Psoas muscle (tissue), 8 donors: ENCODE measurements around the gene FAM76B. TPM values are rescaled to one million over a fixed set of nuclear protein-coding genes. Genes with fewer than 3 reads are reported as not detected.

Experiments
- ATAC-seq, 4 donors: fragments of 200-7000 bp; cut with Tn5 transposase; one replicate each; pipeline ENCODE4 v1.9.1; 2020; ENCODE audit warnings: moderate library complexity in 3 of 4, mild to moderate bottlenecking in 2 of 4
- DNase-seq, 2 donors: peaks; one replicate each; pipeline ENCODE4 v3.0.0-alpha.2; 2020
- H3K27ac ChIP-seq: fragments of 200-600 bp; one replicate; pipeline ENCODE4 v1.8.0; 2022
- H3K27me3 ChIP-seq, 3 donors: fragments of 200-600 bp in 1 of 3; one replicate each; pipeline versions ENCODE4 v1.6.1 to v1.8.0; 2013 to 2022; ENCODE audit warnings: low read length in 2 of 3, mild to moderate bottlenecking in 2 of 3, moderate library complexity in 1 of 3; ENCODE audit not compliant: insufficient read depth in 3 of 3
- H3K36me3 ChIP-seq, 2 donors: fragments of 200-600 bp in 1 of 2; one replicate each; pipeline versions ENCODE4 v1.6.1 to v1.8.0; 2013 to 2022; ENCODE audit warnings: low read depth in 1 of 2, mild to moderate bottlenecking in 1 of 2, moderate library complexity in 1 of 2; ENCODE audit not compliant: insufficient read depth in 1 of 2
- H3K4me1 ChIP-seq: fragments of 200-600 bp; one replicate; pipeline ENCODE4 v1.8.0; 2022
- H3K4me3 ChIP-seq: fragments of 200-600 bp; one replicate; pipeline ENCODE4 v1.8.0; 2022; ENCODE audit warnings: mild to moderate bottlenecking
- H3K9me3 ChIP-seq: fragments of 200-600 bp; one replicate; pipeline ENCODE4 v1.8.0; 2022
- CTCF ChIP-seq: fragments of 200-600 bp; IDR thresholded peaks from one replicate; pipeline ENCODE4 v1.8.0; 2022; ENCODE audit warnings: antibody characterized with exemption
- WGBS, 3 donors: extraction: QIAGEN DNeasy Blood & Tissue Kit; methylation state at CpG; one replicate each; pipeline versions ENCODE4 v1.1.6 to v1.1.7; 2013; 5-methylcytosine and 5-hydroxymethylcytosine counted together
- intact Hi-C, 2 donors: fragments of 100-400 bp; cut with DNase I; formaldehyde crosslinking; loops; one replicate each; pipeline versions ENCODE4 v1.11.0 to v1.14.2; 2022
- polyA plus RNA-seq, 3 donors: library from polyadenylated mRNA; stranded (reverse); fragments of 200-250 nt; gene quantifications; one replicate each; pipeline ENCODE4 v1.2.3, GENCODE V29; 2013
- total RNA-seq, 4 donors: library from RNA; stranded (reverse); fragmentation: NEBNext Ultra II Directional in 2 of 4; extraction: Animal tissue kit (Norgen Biotek cat#: 25700) in 2 of 4; gene quantifications; one replicate each; pipeline versions ENCODE4 v1.2.1 to v1.2.4, GENCODE V29; 2021 to 2023
- donor health status: healthy with polysubstance abuse.
- donor health status: DM: no; HTN: no; CAD: no; lungs with moderate emphysema.
- donor health status: Bipolar disorder and iron deficiency.
- donor health status: healthy.
- donor health status: DM: yes; HTN: yes; CAD: no.
- donor health status: DM: no; HTN: no; CAD: no.
- donor health status: DM: no; HTN: no; CAD: no.
- donor health status: DM: yes; HTN: yes; CAD: no.

Gene FAM76B
- total and polyA plus RNA-seq, 7 donors: 4.0 to 9.4 (median 5.9) TPM

- Histone ChIP-seq H3K27me3 (no peaks in the 10 kb centered on the region), H3K9me3 (no peaks in the 10 kb centered on the region), H3K36me3 (no peaks in the 10 kb centered on the region), H3K4me1 (no peaks in the 10 kb centered on the region), H3K27ac (no peak overlapping the region), H3K4me3 (no peak overlapping the region)
- no peak for TF ChIP-seq CTCF
- ATAC-seq (no peak), DNase-seq (no peak)
- intact Hi-C loops: no loop called here
- 66 to 73% (median 69%) methylated on average over 1 of the region's 1 CpG for WGBS, 3 donors
These were observed 39.5 kb downstream of the FAM76B start for GRCh38 chr11:95750101-95750500.

- DNase-seq (no peak), ATAC-seq (no peak)
- 0 to 82% (median 38%) methylated on average over 1 of the region's 1 CpG for WGBS, 3 donors
- H3K27ac ChIP-seq: no peak overlapping the region
- peaks cover 6% of the 10 kb centered on the region for H3K4me1 ChIP-seq
- intact Hi-C loops: no loop called here
- no peaks in the 10 kb centered on the region for H3K9me3 ChIP-seq
- no peak for TF ChIP-seq CTCF
- H3K4me3 ChIP-seq: no peak overlapping the region
- no peaks in the 10 kb centered on the region for H3K36me3 ChIP-seq
- no peaks in the 10 kb centered on the region for H3K27me3 ChIP-seq
These were observed 50.3 kb downstream of the FAM76B start for GRCh38 chr11:95739108-95739938.

- no peaks in the 10 kb centered on the region for H3K36me3 ChIP-seq
- H3K27me3 ChIP-seq: no peaks in the 10 kb centered on the region
- intact Hi-C loops: no loop called here
- H3K9me3 ChIP-seq: no peaks in the 10 kb centered on the region
- no peak for TF ChIP-seq CTCF
- H3K4me3 ChIP-seq: no peak overlapping the region
- ATAC-seq (no peak), DNase-seq (no peak)
- peaks cover 6% of the 10 kb centered on the region for H3K4me1 ChIP-seq
- WGBS, 3 donors: 21 to 46% (median 33%) methylated on average over 2 of the region's 2 CpGs
- no peak overlapping the region for H3K27ac ChIP-seq
These were observed 52.8 kb downstream of the FAM76B start for GRCh38 chr11:95736809-95737208.

GRCh38 chr11:95736355-95736754, 53.2 kb downstream of the FAM76B start:
- ATAC-seq: no peak
- H3K27ac ChIP-seq: no peak overlapping the region
- intact Hi-C loops: no loop called here
- TF ChIP-seq CTCF: no peak
- peaks cover 6% of the 10 kb centered on the region for H3K4me1 ChIP-seq
- no peaks in the 10 kb centered on the region for H3K36me3 ChIP-seq
- no peaks in the 10 kb centered on the region for H3K27me3 ChIP-seq
- H3K4me3 ChIP-seq: no peak overlapping the region
- whole genome bisulfite sequencing, 3 donors: 25 to 50% (median 34%) methylated on average over 7 of the region's 7 CpGs
- DNase-seq: no peak
- no peaks in the 10 kb centered on the region for H3K9me3 ChIP-seq
